Panc1 (cell line): ENCODE measurements around the gene MSRB3. TPM values are rescaled to one million over a fixed set of nuclear protein-coding genes. Genes with fewer than 3 reads are reported as not detected.

Source experiments
- ATAC-seq: fragments of 200-7000 bp; cut with Tn5 transposase; 2 replicates; pipeline ENCODE4 v1.9.1; 2020; ENCODE audit warnings: mild to moderate bottlenecking, moderate library complexity
- BruUV-seq: library from RNA; stranded (reverse); fragments of 400-500 nt; replicated peaks from 2 replicates; lab custom pipeline; 2021; lab: Mats Ljungman, UMichigan
- CTCF ChIA-PET: fragments of 300-600 bp; sonication (Branson Sonifier 250); formaldehyde crosslinking; loops from one replicate; lab custom pipeline; 2022; ENCODE audit warnings: antibody characterized with exemption; lab: Charles Lee
- POLR2A ChIA-PET: fragments of 300-600 bp; sonication (Branson Sonifier 250); formaldehyde crosslinking; loops from one replicate; lab custom pipeline; 2022; ENCODE audit warnings: antibody characterized with exemption; lab: Charles Lee
- DNase-seq: peaks from one replicate; pipeline ENCODE4 v3.0.0-alpha.2; 2010; ENCODE audit warnings: low read depth, low spot score
- H3K27ac ChIP-seq: 2 replicates; pipeline ENCODE4 v1.5.1; 2011; ENCODE audit warnings: mild to moderate bottlenecking, low read length, inconsistent platforms
- H3K27me3 ChIP-seq: fragments of 200-500 bp; sonication (Bioruptor generic); 2 replicates; pipeline ENCODE4 v1.6.0; 2014; ENCODE audit warnings: low read length, inconsistent platforms; ENCODE audit not compliant: control insufficient read depth, insufficient read depth
- H3K36me3 ChIP-seq: fragments of 200-500 bp; sonication (Bioruptor generic); 2 replicates; pipeline ENCODE4 v1.5.1; 2014; ENCODE audit warnings: inconsistent platforms, mild to moderate bottlenecking, low read length, moderate library complexity; ENCODE audit not compliant: control insufficient read depth, insufficient read depth
- H3K4me1 ChIP-seq: 2 replicates; pipeline ENCODE4 v1.5.1; 2011; ENCODE audit warnings: inconsistent platforms, mild to moderate bottlenecking, low read length, moderate library complexity; ENCODE audit not compliant: control insufficient read depth, insufficient read depth
- H3K4me3 ChIP-seq, 2 experiments: 2 replicates each; pipeline ENCODE4 v1.5.1; 2011 to 2012; ENCODE audit warnings: low read depth in 2 of 2, low read length in 2 of 2, mild to moderate bottlenecking in 2 of 2, inconsistent platforms in 1 of 2, moderate library complexity in 1 of 2
- H3K9me3 ChIP-seq: fragments of 200-500 bp; sonication (Bioruptor generic); 2 replicates; pipeline ENCODE4 v1.5.1; 2014; ENCODE audit warnings: low read depth, mild to moderate bottlenecking, inconsistent platforms, low read length, moderate library complexity; ENCODE audit not compliant: control insufficient read depth, insufficient read depth
- POLR2AphosphoS5 ChIP-seq: IDR thresholded peaks from 2 replicates; pipeline ENCODE4 v1.6.1; 2012; ENCODE audit warnings: mild to moderate bottlenecking, low read depth, low read length, moderate library complexity
- SIN3A ChIP-seq: IDR thresholded peaks from 2 replicates; pipeline ENCODE4 v1.6.1; 2012; ENCODE audit warnings: low read depth, mild to moderate bottlenecking, low read length, moderate library complexity, borderline replicate concordance; ENCODE audit not compliant: insufficient read depth
- TCF7L2 ChIP-seq: IDR thresholded peaks from 2 replicates; pipeline ENCODE4 v1.6.1; 2011; ENCODE audit warnings: mild to moderate bottlenecking, low read depth, low read length, inconsistent platforms
- in situ Hi-C: cut with HindIII; loops from 2 replicates; pipeline ENCODE4 v1.10.0; 2016; ENCODE audit warnings: low sequenced_read_pairs, low pct_unique_long_range_greater_than_20kb
- intact Hi-C: fragments of 100-400 bp; cut with micrococcal nuclease; formaldehyde crosslinking; loops from one replicate; pipeline ENCODE4 v1.10.0; 2022; ENCODE audit not compliant: unreplicated experiment
- total RNA-seq: library from RNA; stranded (reverse); gene quantifications from one replicate; pipeline ENCODE4 v1.2.1, GENCODE V29; 2021; ENCODE audit not compliant: unreplicated experiment
- TF ChIP-seq, protein P1 (sequence below): fragments of 450-650 bp; IDR thresholded peaks from 2 replicates; pipeline ENCODE4 v1.5.1; 2017; ENCODE audit warnings: mild to moderate bottlenecking
- TF ChIP-seq, protein P2 (sequence below), 2 experiments: IDR thresholded peaks; 2 replicates each; pipeline ENCODE4 v1.6.1; 2011 to 2012; ENCODE audit warnings: low read depth in 2 of 2, control low read depth in 1 of 2, low read length in 1 of 2, mild to moderate bottlenecking in 1 of 2, moderate library complexity in 1 of 2; ENCODE audit not compliant: insufficient read depth in 1 of 2

Gene MSRB3
- total RNA-seq, 1 experiment from 2014 or later = 89.7 TPM

DNA sequence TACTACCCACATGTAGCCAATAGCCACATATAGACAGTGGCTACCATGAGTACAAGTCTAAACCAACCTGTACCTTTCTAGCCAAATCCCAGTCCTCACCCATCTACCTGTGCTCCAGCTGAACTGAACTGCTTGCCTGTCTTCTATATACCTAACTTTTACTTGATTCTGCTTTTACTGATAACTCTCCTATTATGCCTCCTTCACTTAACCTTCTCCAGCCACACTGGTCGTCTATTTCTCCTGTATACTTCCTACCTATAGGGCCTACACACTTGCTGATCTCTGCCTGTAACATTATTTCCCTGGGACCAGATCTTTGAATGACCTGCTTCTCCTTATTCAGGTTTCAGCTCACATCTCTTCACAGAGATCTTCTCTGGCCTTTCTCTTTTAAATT lies 26.0 kb upstream of the MSRB3 start:
- Histone ChIP-seq H3K9me3 (no peaks in the 10 kb centered on the region), H3K27ac (no peak overlapping the region), H3K27me3 (no peaks in the 10 kb centered on the region), H3K36me3 (no peaks in the 10 kb centered on the region), H3K4me1 (no peaks in the 10 kb centered on the region), H3K4me3 (no peak overlapping the region)
- TF ChIP-seq, protein P1, sequence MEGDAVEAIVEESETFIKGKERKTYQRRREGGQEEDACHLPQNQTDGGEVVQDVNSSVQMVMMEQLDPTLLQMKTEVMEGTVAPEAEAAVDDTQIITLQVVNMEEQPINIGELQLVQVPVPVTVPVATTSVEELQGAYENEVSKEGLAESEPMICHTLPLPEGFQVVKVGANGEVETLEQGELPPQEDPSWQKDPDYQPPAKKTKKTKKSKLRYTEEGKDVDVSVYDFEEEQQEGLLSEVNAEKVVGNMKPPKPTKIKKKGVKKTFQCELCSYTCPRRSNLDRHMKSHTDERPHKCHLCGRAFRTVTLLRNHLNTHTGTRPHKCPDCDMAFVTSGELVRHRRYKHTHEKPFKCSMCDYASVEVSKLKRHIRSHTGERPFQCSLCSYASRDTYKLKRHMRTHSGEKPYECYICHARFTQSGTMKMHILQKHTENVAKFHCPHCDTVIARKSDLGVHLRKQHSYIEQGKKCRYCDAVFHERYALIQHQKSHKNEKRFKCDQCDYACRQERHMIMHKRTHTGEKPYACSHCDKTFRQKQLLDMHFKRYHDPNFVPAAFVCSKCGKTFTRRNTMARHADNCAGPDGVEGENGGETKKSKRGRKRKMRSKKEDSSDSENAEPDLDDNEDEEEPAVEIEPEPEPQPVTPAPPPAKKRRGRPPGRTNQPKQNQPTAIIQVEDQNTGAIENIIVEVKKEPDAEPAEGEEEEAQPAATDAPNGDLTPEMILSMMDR = no peak
- TF ChIP-seq SIN3A = no peak
- TF ChIP-seq POLR2AphosphoS5 = no peak
- TF ChIP-seq TCF7L2 = no peak
- TF ChIP-seq, protein P2, sequence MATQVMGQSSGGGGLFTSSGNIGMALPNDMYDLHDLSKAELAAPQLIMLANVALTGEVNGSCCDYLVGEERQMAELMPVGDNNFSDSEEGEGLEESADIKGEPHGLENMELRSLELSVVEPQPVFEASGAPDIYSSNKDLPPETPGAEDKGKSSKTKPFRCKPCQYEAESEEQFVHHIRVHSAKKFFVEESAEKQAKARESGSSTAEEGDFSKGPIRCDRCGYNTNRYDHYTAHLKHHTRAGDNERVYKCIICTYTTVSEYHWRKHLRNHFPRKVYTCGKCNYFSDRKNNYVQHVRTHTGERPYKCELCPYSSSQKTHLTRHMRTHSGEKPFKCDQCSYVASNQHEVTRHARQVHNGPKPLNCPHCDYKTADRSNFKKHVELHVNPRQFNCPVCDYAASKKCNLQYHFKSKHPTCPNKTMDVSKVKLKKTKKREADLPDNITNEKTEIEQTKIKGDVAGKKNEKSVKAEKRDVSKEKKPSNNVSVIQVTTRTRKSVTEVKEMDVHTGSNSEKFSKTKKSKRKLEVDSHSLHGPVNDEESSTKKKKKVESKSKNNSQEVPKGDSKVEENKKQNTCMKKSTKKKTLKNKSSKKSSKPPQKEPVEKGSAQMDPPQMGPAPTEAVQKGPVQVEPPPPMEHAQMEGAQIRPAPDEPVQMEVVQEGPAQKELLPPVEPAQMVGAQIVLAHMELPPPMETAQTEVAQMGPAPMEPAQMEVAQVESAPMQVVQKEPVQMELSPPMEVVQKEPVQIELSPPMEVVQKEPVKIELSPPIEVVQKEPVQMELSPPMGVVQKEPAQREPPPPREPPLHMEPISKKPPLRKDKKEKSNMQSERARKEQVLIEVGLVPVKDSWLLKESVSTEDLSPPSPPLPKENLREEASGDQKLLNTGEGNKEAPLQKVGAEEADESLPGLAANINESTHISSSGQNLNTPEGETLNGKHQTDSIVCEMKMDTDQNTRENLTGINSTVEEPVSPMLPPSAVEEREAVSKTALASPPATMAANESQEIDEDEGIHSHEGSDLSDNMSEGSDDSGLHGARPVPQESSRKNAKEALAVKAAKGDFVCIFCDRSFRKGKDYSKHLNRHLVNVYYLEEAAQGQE (IDR thresholded peaks at IDR 0.05; ENCODE audit: insufficient read depth in 1 of 2, low read depth in 2 of 2, low read length in 1 of 2) = no peak
- intact Hi-C loops (no loop called here), in situ Hi-C loops (no loop called here)
- ChIA-PET POLR2A (no interaction called here), CTCF (no interaction called here)
- DNase-seq (no peak), ATAC-seq (no peak)
- BruUV-seq = no TSS peak

DNA sequence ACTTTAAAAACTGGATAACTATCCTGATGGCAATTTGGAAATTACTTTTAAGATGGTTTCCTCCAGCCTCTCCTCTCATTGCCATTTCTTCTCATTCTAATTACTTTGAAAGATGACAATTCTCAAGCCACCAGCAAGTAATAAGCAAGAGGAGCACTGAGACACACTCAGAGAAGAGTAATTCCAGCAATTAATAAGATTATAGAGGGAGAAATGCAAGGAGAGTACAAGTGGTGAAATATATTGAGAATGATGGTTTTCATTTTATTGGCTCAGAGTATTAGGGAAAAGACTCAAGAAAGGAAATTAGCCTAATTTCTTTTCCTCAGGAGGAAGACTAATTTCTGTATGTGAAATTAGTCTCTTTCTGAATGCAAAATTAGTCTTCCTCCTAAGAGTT lies 20.5 kb upstream of the MSRB3 start:
- no peaks in the 10 kb centered on the region for H3K4me1 ChIP-seq
- no peaks in the 10 kb centered on the region for H3K27me3 ChIP-seq
- no TSS peak for BruUV-seq
- POLR2A ChIA-PET = no interaction called here
- H3K36me3 ChIP-seq = no peaks in the 10 kb centered on the region
- ATAC-seq = no peak
- no peak for DNase-seq
- intact Hi-C loops (no loop called here), in situ Hi-C loops (no loop called here)
- no peaks in the 10 kb centered on the region for H3K9me3 ChIP-seq
- CTCF ChIA-PET = no interaction called here
- TF ChIP-seq, protein P1 = no peak
- no peak for TF ChIP-seq TCF7L2
- TF ChIP-seq SIN3A = no peak
- TF ChIP-seq, protein P2 (IDR thresholded peaks at IDR 0.05; ENCODE audit: insufficient read depth in 1 of 2, low read depth in 2 of 2, low read length in 1 of 2) = no peak
- no peak for TF ChIP-seq POLR2AphosphoS5
- no peak overlapping the region for H3K27ac ChIP-seq
- no peak overlapping the region for H3K4me3 ChIP-seq
